Measurements from ENCODE around the gene NDEL1. TPM values are rescaled to one million over a fixed set of nuclear protein-coding genes. Genes with fewer than 3 reads are reported as not detected.

The NDEL1 gene
- total RNA-seq, 1 experiment from 2014 or later, result 23.0 TPM

DNA sequence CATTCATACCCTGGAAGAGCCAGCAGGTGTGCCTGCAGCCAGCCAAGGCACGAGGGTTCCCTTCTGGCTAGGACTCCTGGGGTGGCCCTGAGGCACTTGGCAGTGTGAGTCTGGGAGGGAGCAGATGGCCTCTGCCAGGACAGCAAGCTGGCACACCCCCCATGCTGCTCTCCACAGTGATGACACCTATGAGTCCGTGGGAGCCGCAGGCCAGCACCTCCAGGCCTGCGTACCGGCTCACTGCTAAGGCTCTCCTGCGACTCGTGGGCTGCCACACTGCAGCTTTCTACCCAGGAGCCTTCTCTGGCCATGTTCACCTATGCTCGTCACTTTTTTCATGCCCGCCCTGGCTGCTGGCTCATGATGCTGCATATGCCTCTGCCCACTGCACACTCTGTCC, 68.1 kb downstream of the NDEL1 start:
- Histone ChIP-seq H3K27ac (no peak overlapping the region), H3K36me3 (peaks cover 10% of the 10 kb centered on the region; the same call in 1 of the 2 replicates), H3K9me3 (replicated peaks) (no peaks in the 10 kb centered on the region), H3K4me3 (no peak overlapping the region), H3K4me1 (no peaks in the 10 kb centered on the region), H3K27me3 (no peaks in the 10 kb centered on the region)
- no peak for DNase-seq

DNA sequence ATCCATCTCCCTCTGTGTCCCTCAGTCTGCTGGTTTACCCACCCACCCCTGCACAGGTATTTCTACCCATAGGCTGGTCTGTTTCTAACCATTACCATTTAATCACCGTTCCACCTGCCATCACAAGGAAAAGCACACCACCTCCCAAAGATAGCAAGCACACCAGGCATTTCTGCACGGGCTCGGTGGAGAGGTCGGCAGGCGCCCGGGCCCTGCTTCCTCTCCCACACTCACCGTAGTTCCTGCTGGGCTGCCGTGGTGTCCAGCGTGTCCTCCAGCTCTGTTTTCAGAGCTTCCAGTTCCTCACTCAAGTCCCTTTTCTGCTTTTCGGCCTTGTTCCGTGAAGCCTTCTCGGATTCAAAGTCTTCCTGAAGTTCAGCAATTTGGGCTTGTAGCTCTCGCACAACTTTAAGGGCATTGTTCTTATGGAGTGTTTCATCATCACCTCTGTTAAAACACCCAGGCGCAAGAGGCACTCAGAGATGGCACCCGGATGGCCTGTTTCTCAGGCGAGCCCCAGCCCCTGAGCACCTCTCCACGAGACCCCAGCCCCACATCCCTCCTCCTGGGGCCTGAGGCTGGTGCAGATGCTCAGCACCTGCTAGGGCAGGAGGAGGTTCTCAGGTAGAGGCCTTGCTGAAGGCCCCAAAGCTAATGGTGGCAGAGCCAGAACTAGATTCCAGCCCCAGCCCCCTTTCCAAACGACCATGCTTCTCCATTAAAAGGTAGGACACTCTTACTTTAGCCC, 69.0 kb downstream of the NDEL1 start:
- Histone ChIP-seq H3K27ac (no peak overlapping the region), H3K4me3 (no peak overlapping the region), H3K36me3 (peaks cover 3% of the 10 kb centered on the region; the same call in 1 of the 2 replicates), H3K4me1 (no peaks in the 10 kb centered on the region), H3K9me3 (replicated peaks) (no peaks in the 10 kb centered on the region), H3K27me3 (no peaks in the 10 kb centered on the region)
- DNase-seq, result no peak

DNA sequence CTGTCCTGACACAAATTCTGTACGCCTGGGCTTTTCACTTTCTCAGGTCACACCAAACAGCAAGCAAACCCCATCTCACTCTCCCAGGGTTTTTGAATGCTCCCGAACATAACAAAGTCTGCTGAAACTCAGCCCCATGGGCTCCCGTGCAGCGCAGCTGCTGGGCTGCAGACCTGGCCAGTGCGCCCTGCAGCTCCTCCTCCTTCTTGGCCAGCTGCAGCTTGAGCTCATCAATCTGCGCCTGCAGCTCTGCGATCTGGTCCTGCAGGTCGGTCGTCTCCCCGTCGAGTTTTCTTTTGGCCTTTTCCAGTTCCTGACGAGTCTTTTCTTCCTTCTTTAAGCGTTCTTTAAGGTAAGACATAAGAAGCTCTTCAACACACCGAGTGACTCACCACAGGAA, 70.5 kb downstream of the NDEL1 start:
- DNase-seq, result no peak
- Histone ChIP-seq H3K9me3 (replicated peaks) (no peaks in the 10 kb centered on the region), H3K4me3 (no peak overlapping the region), H3K36me3 (peaks cover 4% of the 10 kb centered on the region; the same call in 1 of the 2 replicates), H3K27me3 (no peaks in the 10 kb centered on the region), H3K27ac (no peak overlapping the region), H3K4me1 (no peaks in the 10 kb centered on the region)

DNA sequence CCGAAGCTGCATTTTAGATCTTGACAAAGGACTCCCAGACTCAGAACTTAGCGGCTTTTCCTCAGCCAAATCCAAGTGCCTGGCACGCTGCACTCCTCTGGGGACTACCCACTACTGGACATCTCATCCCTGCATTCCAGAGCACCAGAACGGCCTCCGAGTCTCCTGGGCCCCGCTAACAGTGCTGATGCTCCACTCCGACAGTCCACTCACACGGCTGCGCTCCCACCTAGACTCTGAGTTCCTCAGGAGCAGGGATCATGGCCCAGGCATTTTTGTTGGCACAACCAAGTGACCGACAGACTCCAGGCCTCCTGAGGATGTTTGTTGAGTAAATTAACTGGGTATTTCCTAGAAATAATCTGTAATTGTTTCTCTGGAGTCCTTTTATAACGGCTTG, 79.1 kb downstream of the NDEL1 start:
- Histone ChIP-seq H3K36me3 (peaks cover 33% of the 10 kb centered on the region), H3K4me1 (no peaks in the 10 kb centered on the region)

More for the DNA sequence above, 79.1 kb downstream of the NDEL1 start:
- Histone ChIP-seq H3K27ac (no peak overlapping the region), H3K27me3 (no peaks in the 10 kb centered on the region), H3K4me3 (no peak overlapping the region), H3K9me3 (replicated peaks) (no peaks in the 10 kb centered on the region)
- no peak for DNase-seq

Other genes starting within 250 kb of the NDEL1 start
- gene BORCS6, start 245.7 kb upstream of the NDEL1 start, total RNA-seq (2014; rRNA removed; shearing (Covaris generic)), result 1.9 and 2.2 TPM in 2 replicates
- 108 and 113 TPM in 2 replicates for gene AURKB, start 225.3 kb upstream of the NDEL1 start, total RNA-seq (2014; rRNA removed; shearing (Covaris generic))
- gene CTC1, start 187.8 kb upstream of the NDEL1 start, total RNA-seq (2014; rRNA removed; shearing (Covaris generic)), result 6.9 and 8.3 TPM in 2 replicates
- 55.8 and 64.6 TPM in 2 replicates for gene PFAS, start 186.6 kb upstream of the NDEL1 start, total RNA-seq (2014; rRNA removed; shearing (Covaris generic))
- 17.9 and 19.2 TPM in 2 replicates for gene RANGRF, start 147.2 kb upstream of the NDEL1 start, total RNA-seq (2014; rRNA removed; shearing (Covaris generic))
- gene SLC25A35, start 140.5 kb upstream of the NDEL1 start, total RNA-seq (2014; rRNA removed; shearing (Covaris generic)), result 1.0 and 1.6 TPM in 2 replicates
- gene ARHGEF15, start 125.6 kb upstream of the NDEL1 start, total RNA-seq (2014; rRNA removed; shearing (Covaris generic)), result 0.71 and 1.8 TPM in 2 replicates
- not detected in 2 replicates for gene ODF4, start 96.0 kb upstream of the NDEL1 start, total RNA-seq (2014; rRNA removed; shearing (Covaris generic))
- gene RPL26, start 52.7 kb upstream of the NDEL1 start, total RNA-seq (2014; rRNA removed; shearing (Covaris generic)), result 3,054 and 3,660 TPM in 2 replicates
- gene RNF222, start 38.1 kb upstream of the NDEL1 start, total RNA-seq (2014; rRNA removed; shearing (Covaris generic)), result not detected in 2 replicates
- gene MYH10, start 194.8 kb downstream of the NDEL1 start, total RNA-seq (2014; rRNA removed; shearing (Covaris generic)), result 76.8 and 78.1 TPM in 2 replicates

Measured in SJCRH30 (cell line).